Measurements from ENCODE around the gene APOL1.

APOL1 gene

GRCh38 chr22:36225333-36225922 is 27.5 kb upstream of the APOL1 start:
- no peak overlapping the region for H2BK120ac ChIP-seq (ENCODE audit: low read depth, low read length)
- H3K9me3 ChIP-seq (replicated peaks in 1 of 2; ENCODE audit: control insufficient read depth in 2 of 2, insufficient read depth in 1 of 2, low read depth in 1 of 2, low read length in 2 of 2), result no peaks in the 10 kb centered on the region
- no peak overlapping the region for H4K8ac ChIP-seq (ENCODE audit: low read depth, low read length)
- H3K9ac ChIP-seq (ENCODE audit: low read depth, low read length, poor library complexity), result no peak overlapping the region
- no peak overlapping the region for H3K23ac ChIP-seq (ENCODE audit: low read depth, low read length, poor library complexity)
- DNase-seq (ENCODE audit: low spot score), result no peak
- H2AFZ ChIP-seq (ENCODE audit: low read length), result no peak overlapping the region
- no peak overlapping the region for H3K4me3 ChIP-seq (ENCODE audit: low read length in 2 of 2)
- H3K4ac ChIP-seq (ENCODE audit: low read length), result no peak overlapping the region
- H3K36me3 ChIP-seq (replicated peaks in 1 of 2; ENCODE audit: control insufficient read depth in 2 of 2, insufficient read depth in 2 of 2, low read length in 2 of 2), result peaks cover 0 to 22% of the 10 kb centered on the region in 2 donors
- H3K4me1 ChIP-seq (ENCODE audit: control insufficient read depth in 2 of 2, insufficient read depth in 1 of 2, low read depth in 1 of 2, low read length in 2 of 2), result peaks cover 4 to 5% of the 10 kb centered on the region in 2 donors
- H3K18ac ChIP-seq (ENCODE audit: low read length), result no peak overlapping the region
- no CpG with 5 or more reads among the region's 9 CpGs for WGBS, 2 donors (ENCODE audit: extremely low coverage in 2 of 2, insufficient read length in 2 of 2, insufficient replicate concordance in 1 of 2)
- H3K14ac ChIP-seq (ENCODE audit: low read length), result no peak overlapping the region
- H2AK5ac ChIP-seq (ENCODE audit: low read depth, low read length), result no peak overlapping the region
- no peak overlapping the region for H4K91ac ChIP-seq (ENCODE audit: low read depth, low read length, poor library complexity)
- H2BK12ac ChIP-seq (ENCODE audit: low read length), result no peak overlapping the region
- H3K4me2 ChIP-seq (ENCODE audit: insufficient read depth, low read length, poor library complexity, severe bottlenecking), result no peak overlapping the region
- no peak overlapping the region for H2BK15ac ChIP-seq (ENCODE audit: low read length)
- H3K27me3 ChIP-seq (ENCODE audit: control insufficient read depth in 3 of 3, insufficient read depth in 3 of 3, low read depth in 1 of 3, low read length in 3 of 3), result no peaks in the 10 kb centered on the region
- no peak overlapping the region for H2BK5ac ChIP-seq (ENCODE audit: low read length)
- no peaks in the 10 kb centered on the region for H3K79me1 ChIP-seq (ENCODE audit: low read depth, low read length)
- H3K27ac ChIP-seq (replicated peaks; ENCODE audit: low read length), result no peak overlapping the region

GRCh38 chr22:36226189-36226588 is 26.7 kb upstream of the APOL1 start:
- no peak for DNase-seq (ENCODE audit: low spot score)
- Histone ChIP-seq H2BK5ac (ENCODE audit: low read length) (no peak overlapping the region), H3K4me2 (ENCODE audit: insufficient read depth, low read length, poor library complexity, severe bottlenecking) (no peak overlapping the region), H3K79me1 (ENCODE audit: low read depth, low read length) (no peaks in the 10 kb centered on the region), H3K18ac (ENCODE audit: low read length) (no peak overlapping the region), H3K9ac (ENCODE audit: low read depth, low read length, poor library complexity) (no peak overlapping the region), H3K4me1 (ENCODE audit: control insufficient read depth in 2 of 2, insufficient read depth in 1 of 2, low read depth in 1 of 2, low read length in 2 of 2) (peaks cover 3% of the 10 kb centered on the region in 2 donors), H2BK15ac (ENCODE audit: low read length) (no peak overlapping the region), H3K23ac (ENCODE audit: low read depth, low read length, poor library complexity) (no peak overlapping the region), H3K4me3 (ENCODE audit: low read length in 2 of 2) (no peak overlapping the region), H4K91ac (ENCODE audit: low read depth, low read length, poor library complexity) (no peak overlapping the region), H2AFZ (ENCODE audit: low read length) (no peak overlapping the region), H2BK120ac (ENCODE audit: low read depth, low read length) (no peak overlapping the region), H3K36me3 (replicated peaks in 1 of 2; ENCODE audit: control insufficient read depth in 2 of 2, insufficient read depth in 2 of 2, low read length in 2 of 2) (peaks cover 0 to 29% of the 10 kb centered on the region in 2 donors), H2BK12ac (ENCODE audit: low read length) (no peak overlapping the region), H3K4ac (ENCODE audit: low read length) (no peak overlapping the region), H4K8ac (ENCODE audit: low read depth, low read length) (no peak overlapping the region), H3K9me3 (replicated peaks in 1 of 2; ENCODE audit: control insufficient read depth in 2 of 2, insufficient read depth in 1 of 2, low read depth in 1 of 2, low read length in 2 of 2) (no peaks in the 10 kb centered on the region), H3K27me3 (ENCODE audit: control insufficient read depth in 3 of 3, insufficient read depth in 3 of 3, low read depth in 1 of 3, low read length in 3 of 3) (no peaks in the 10 kb centered on the region), H2AK5ac (ENCODE audit: low read depth, low read length) (no peak overlapping the region), H3K14ac (ENCODE audit: low read length) (no peak overlapping the region), H3K27ac (replicated peaks; ENCODE audit: low read length) (no peak overlapping the region)
- WGBS, 2 donors (ENCODE audit: extremely low coverage in 2 of 2, insufficient read length in 2 of 2, insufficient replicate concordance in 1 of 2), result no CpG with 5 or more reads among the region's 5 CpGs

GRCh38 chr22:36227396-36227795 is 25.5 kb upstream of the APOL1 start:
- Histone ChIP-seq H3K79me1 (ENCODE audit: low read depth, low read length) (no peaks in the 10 kb centered on the region), H3K27ac (replicated peaks; ENCODE audit: low read length) (no peak overlapping the region), H2BK5ac (ENCODE audit: low read length) (no peak overlapping the region), H3K4ac (ENCODE audit: low read length) (no peak overlapping the region), H2AK5ac (ENCODE audit: low read depth, low read length) (no peak overlapping the region), H3K18ac (ENCODE audit: low read length) (no peak overlapping the region), H3K36me3 (replicated peaks in 1 of 2; ENCODE audit: control insufficient read depth in 2 of 2, insufficient read depth in 2 of 2, low read length in 2 of 2) (peaks cover 0 to 41% of the 10 kb centered on the region in 2 donors), H3K23ac (ENCODE audit: low read depth, low read length, poor library complexity) (no peak overlapping the region), H2BK15ac (ENCODE audit: low read length) (no peak overlapping the region), H4K8ac (ENCODE audit: low read depth, low read length) (no peak overlapping the region), H4K91ac (ENCODE audit: low read depth, low read length, poor library complexity) (no peak overlapping the region), H3K9me3 (replicated peaks in 1 of 2; ENCODE audit: control insufficient read depth in 2 of 2, insufficient read depth in 1 of 2, low read depth in 1 of 2, low read length in 2 of 2) (no peaks in the 10 kb centered on the region), H3K14ac (ENCODE audit: low read length) (no peak overlapping the region), H3K4me1 (ENCODE audit: control insufficient read depth in 2 of 2, insufficient read depth in 1 of 2, low read depth in 1 of 2, low read length in 2 of 2) (peaks cover 0 to 3% of the 10 kb centered on the region in 2 donors), H2BK12ac (ENCODE audit: low read length) (no peak overlapping the region), H3K27me3 (ENCODE audit: control insufficient read depth in 3 of 3, insufficient read depth in 3 of 3, low read depth in 1 of 3, low read length in 3 of 3) (no peaks in the 10 kb centered on the region), H3K4me2 (ENCODE audit: insufficient read depth, low read length, poor library complexity, severe bottlenecking) (no peak overlapping the region), H3K9ac (ENCODE audit: low read depth, low read length, poor library complexity) (no peak overlapping the region), H2BK120ac (ENCODE audit: low read depth, low read length) (no peak overlapping the region), H2AFZ (ENCODE audit: low read length) (no peak overlapping the region), H3K4me3 (ENCODE audit: low read length in 2 of 2) (peak overlapping the region in 1 of 2 donors; percentile 16)
- WGBS, 2 donors (ENCODE audit: extremely low coverage in 2 of 2, insufficient read length in 2 of 2, insufficient replicate concordance in 1 of 2), result no CpG with 5 or more reads among the region's 9 CpGs
- DNase-seq (ENCODE audit: low spot score), result no peak

DNA sequence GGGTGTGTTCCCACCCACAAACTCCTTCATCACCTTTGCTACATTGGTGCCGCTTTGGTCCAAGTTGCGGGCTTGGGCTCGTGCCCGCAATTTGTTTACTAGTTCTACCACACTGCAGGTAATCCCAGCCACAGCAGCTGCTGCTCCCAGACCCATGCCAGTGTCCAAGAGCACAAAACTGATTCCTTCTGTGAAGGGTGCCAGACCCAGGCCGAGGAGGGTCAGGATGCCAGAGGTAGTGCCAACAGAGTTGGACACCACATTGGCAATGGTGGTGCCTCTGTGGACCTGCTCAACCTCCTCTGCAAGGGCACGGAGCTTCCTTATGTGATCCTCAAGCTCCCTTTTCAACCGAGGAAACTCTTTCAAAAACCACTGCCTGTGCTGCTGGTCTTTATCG is 25.1 kb upstream of the APOL1 start:
- Histone ChIP-seq H3K27me3 (ENCODE audit: control insufficient read depth in 3 of 3, insufficient read depth in 3 of 3, low read depth in 1 of 3, low read length in 3 of 3) (no peaks in the 10 kb centered on the region), H3K36me3 (replicated peaks in 1 of 2; ENCODE audit: control insufficient read depth in 2 of 2, insufficient read depth in 2 of 2, low read length in 2 of 2) (peaks cover 0 to 45% of the 10 kb centered on the region in 2 donors), H3K4me2 (ENCODE audit: insufficient read depth, low read length, poor library complexity, severe bottlenecking) (no peak overlapping the region), H4K8ac (ENCODE audit: low read depth, low read length) (no peak overlapping the region), H3K23ac (ENCODE audit: low read depth, low read length, poor library complexity) (no peak overlapping the region), H2BK15ac (ENCODE audit: low read length) (no peak overlapping the region), H2BK5ac (ENCODE audit: low read length) (no peak overlapping the region), H2AFZ (ENCODE audit: low read length) (no peak overlapping the region), H2BK120ac (ENCODE audit: low read depth, low read length) (no peak overlapping the region), H3K14ac (ENCODE audit: low read length) (no peak overlapping the region), H3K27ac (replicated peaks; ENCODE audit: low read length) (no peak overlapping the region), H3K79me1 (ENCODE audit: low read depth, low read length) (no peaks in the 10 kb centered on the region), H2BK12ac (ENCODE audit: low read length) (peak overlapping the region; percentile 35), H3K4me3 (ENCODE audit: low read length in 2 of 2) (no peak overlapping the region), H3K9me3 (replicated peaks in 1 of 2; ENCODE audit: control insufficient read depth in 2 of 2, insufficient read depth in 1 of 2, low read depth in 1 of 2, low read length in 2 of 2) (no peaks in the 10 kb centered on the region), H3K9ac (ENCODE audit: low read depth, low read length, poor library complexity) (peak overlapping the region; percentile 38), H2AK5ac (ENCODE audit: low read depth, low read length) (peak overlapping the region; percentile 6), H4K91ac (ENCODE audit: low read depth, low read length, poor library complexity) (no peak overlapping the region), H3K4ac (ENCODE audit: low read length) (no peak overlapping the region), H3K18ac (ENCODE audit: low read length) (no peak overlapping the region), H3K4me1 (ENCODE audit: control insufficient read depth in 2 of 2, insufficient read depth in 1 of 2, low read depth in 1 of 2, low read length in 2 of 2) (peaks cover 0 to 3% of the 10 kb centered on the region in 2 donors)
- no CpG with 5 or more reads among the region's 8 CpGs for WGBS, 2 donors (ENCODE audit: extremely low coverage in 2 of 2, insufficient read length in 2 of 2, insufficient replicate concordance in 1 of 2)
- no peak for DNase-seq (ENCODE audit: low spot score)

Measured in neuronal stem cell (in vitro differentiated cells).